Right lobe of liver (tissue), 6 donors: ENCODE results near the gene TMEM53. TPM values are rescaled to one million over a fixed set of nuclear protein-coding genes. Genes with fewer than 3 reads are reported as not detected.

Source experiments
- ATAC-seq, 4 donors: fragments of 200-7000 bp; cut with Tn5 transposase; one replicate each; pipeline ENCODE4 v1.9.1; 2020; ENCODE audit warnings: mild to moderate bottlenecking in 4 of 4, moderate library complexity in 4 of 4
- DNase-seq, 3 donors: peaks; one replicate each; pipeline ENCODE4 v3.0.0-alpha.2; 2020
- H3K27ac ChIP-seq, 3 donors: fragments of 200-600 bp; one replicate each; pipeline ENCODE4 v1.8.0; 2022
- H3K27me3 ChIP-seq, 2 donors: fragments of 200-600 bp; one replicate each; pipeline ENCODE4 v1.8.0; 2022
- H3K36me3 ChIP-seq, 4 donors: fragments of 200-600 bp; sonication (generic) in 1 of 4; one replicate each; pipeline versions ENCODE4 v1.5.1 to v1.8.0; 2017 to 2022; ENCODE audit warnings: control low read depth in 1 of 4
- H3K4me1 ChIP-seq, 4 donors: fragments of 200-600 bp; sonication (generic) in 1 of 4; one replicate each; pipeline versions ENCODE4 v1.5.1 to v1.8.0; 2017 to 2022; ENCODE audit warnings: control low read depth in 1 of 4
- H3K4me3 ChIP-seq, 3 donors: fragments of 200-600 bp; one replicate each; pipeline ENCODE4 v1.8.0; 2022
- H3K9me3 ChIP-seq, 4 donors: fragments of 200-600 bp; sonication (generic) in 1 of 4; one replicate each; pipeline versions ENCODE4 v1.5.1 to v1.8.0; 2017 to 2022; ENCODE audit warnings: control low read depth in 1 of 4
- POLR2A ChIP-seq: fragments of 450-650 bp; IDR thresholded peaks from one replicate; pipeline ENCODE4 v1.6.1; 2017; ENCODE audit warnings: antibody characterized with exemption, mild to moderate bottlenecking
- WGBS: methylation state at CpG from one replicate; pipeline ENCODE4 v1.1.6; 2018; ENCODE audit warnings: low coverage, low lambda C conversion rate; ENCODE audit not compliant: insufficient coverage; ENCODE audit errors: missing lambda C conversion rate; 5-methylcytosine and 5-hydroxymethylcytosine counted together
- intact Hi-C, 2 donors: fragments of 100-400 bp; cut with DNase I; formaldehyde crosslinking; loops; one replicate each; pipeline versions ENCODE4 v1.11.2 to v1.14.1; 2022
- total RNA-seq, 6 experiments: library from RNA; depleted of rRNA in 2 of 6; stranded (reverse); fragments of >200 nt in 2 of 6; fragmentation: NEBNext Ultra II Directional in 3 of 6; extraction: Animal tissue kit (Norgen Biotek cat#: 25700) in 3 of 6; gene quantifications; one replicate each; pipeline versions ENCODE4 v1.1.0 to v1.2.4, GENCODE V29; 2016 to 2023
- TF ChIP-seq, protein P1 (sequence below), 4 donors: fragments of 200-600 bp in 3 of 4; fragments of 450-650 bp in 1 of 4; IDR thresholded peaks; one replicate each; pipeline versions ENCODE4 v1.5.1 to v1.8.0; 2016 to 2022; ENCODE audit warnings: antibody characterized with exemption in 4 of 4, mild to moderate bottlenecking in 2 of 4
- donor health status: DM: no; HTN: yes; CAD: no.
- donor health status: DM: no; HTN: no; CAD: no.
- donor health status: DM: no; HTN: no; CAD: no.
- donor health status: DM: no; HTN: yes; CAD: no.
- donor health status: DM: no; HTN: yes; CAD: no.

Gene TMEM53
- total RNA-seq, 6 experiments from 2014 or later: 15.8 to 31.0 (median 24.5) TPM

DNA sequence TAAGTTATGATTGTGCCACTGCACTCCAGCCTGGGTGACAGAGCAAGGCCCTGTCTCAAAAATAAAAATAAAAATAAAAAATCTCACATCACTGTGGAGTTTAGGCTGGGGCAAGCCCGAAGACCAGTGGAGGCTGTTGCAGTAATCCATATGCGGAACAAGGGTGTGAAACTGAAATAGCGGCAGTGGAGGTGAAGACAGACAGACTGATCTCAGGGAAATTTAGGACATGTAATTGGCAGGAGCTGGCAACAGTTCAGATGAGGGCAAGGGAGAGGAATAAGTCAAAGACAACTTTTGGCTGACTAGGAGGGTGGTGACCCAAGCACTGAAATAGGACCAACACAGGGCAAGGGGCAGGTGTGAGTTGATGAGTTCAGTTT lies 8.6 kb upstream of the TMEM53 start:
- H3K27ac ChIP-seq: peak overlapping the region; percentile 69 to 97 (median 94)
- no peaks in the 10 kb centered on the region for H3K27me3 ChIP-seq
- DNase-seq (no peak), ATAC-seq (peak in 3 of 4 donors; percentile 11 to 23 (median 15))
- 83% methylated on average over 3 of the region's 3 CpGs for WGBS
- no peaks in the 10 kb centered on the region for H3K36me3 ChIP-seq
- peaks cover 0 to 54% (median 20%) of the 10 kb centered on the region in 4 donors for H3K4me1 ChIP-seq
- intact Hi-C loops: no loop called here
- TF ChIP-seq POLR2A: no peak
- TF ChIP-seq, protein P1, sequence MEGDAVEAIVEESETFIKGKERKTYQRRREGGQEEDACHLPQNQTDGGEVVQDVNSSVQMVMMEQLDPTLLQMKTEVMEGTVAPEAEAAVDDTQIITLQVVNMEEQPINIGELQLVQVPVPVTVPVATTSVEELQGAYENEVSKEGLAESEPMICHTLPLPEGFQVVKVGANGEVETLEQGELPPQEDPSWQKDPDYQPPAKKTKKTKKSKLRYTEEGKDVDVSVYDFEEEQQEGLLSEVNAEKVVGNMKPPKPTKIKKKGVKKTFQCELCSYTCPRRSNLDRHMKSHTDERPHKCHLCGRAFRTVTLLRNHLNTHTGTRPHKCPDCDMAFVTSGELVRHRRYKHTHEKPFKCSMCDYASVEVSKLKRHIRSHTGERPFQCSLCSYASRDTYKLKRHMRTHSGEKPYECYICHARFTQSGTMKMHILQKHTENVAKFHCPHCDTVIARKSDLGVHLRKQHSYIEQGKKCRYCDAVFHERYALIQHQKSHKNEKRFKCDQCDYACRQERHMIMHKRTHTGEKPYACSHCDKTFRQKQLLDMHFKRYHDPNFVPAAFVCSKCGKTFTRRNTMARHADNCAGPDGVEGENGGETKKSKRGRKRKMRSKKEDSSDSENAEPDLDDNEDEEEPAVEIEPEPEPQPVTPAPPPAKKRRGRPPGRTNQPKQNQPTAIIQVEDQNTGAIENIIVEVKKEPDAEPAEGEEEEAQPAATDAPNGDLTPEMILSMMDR (IDR thresholded peaks at IDR 0.05): no peak
- H3K4me3 ChIP-seq: no peak overlapping the region
- no peaks in the 10 kb centered on the region for H3K9me3 ChIP-seq

DNA sequence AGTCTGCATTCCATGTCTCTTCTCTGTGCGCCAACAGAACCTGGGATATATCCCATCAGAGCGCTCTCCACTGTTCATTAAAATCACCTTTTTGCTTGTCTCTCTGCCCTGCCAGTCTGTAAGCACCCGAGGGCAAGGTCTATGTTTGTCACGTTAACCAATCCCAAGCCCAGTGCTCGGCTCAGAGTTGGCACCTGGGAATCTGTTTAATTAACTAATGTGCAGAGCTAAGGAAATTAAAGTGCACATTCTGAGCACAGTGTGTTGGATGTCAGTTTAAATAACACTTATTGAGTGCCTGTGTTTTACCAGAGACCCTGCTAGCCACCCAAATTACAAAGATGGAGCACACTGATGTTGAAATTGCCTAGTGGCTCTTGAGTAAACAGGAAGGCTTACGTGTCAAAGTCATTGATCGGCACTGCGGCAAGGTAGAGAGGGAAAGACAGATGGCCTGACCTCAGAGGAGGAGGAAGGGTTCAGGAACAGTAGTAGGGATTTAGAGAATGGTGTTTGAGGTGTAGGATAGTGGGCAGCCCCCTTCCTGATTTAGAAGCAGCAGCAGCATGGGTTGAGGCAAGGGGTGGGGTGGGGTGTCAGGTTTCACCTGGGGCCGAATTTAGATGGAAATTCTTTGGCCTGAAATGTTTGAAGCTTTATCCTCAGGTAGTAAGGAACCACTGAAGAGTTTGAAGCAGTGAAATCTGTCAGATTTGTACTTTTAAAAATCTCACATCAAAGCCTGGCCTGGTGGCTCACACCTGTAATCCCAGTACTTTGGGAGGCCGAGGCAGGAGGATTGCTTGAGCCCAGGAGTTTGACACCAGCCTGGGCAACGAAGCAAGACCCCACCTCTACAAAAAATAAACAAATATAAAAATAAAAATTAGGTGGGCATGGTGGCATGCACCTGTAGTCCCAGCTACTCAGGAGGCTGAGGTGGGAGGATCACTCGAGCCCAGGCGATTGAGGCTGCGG lies 7.9 kb upstream of the TMEM53 start:
- peak overlapping the region in 2 of 3 donors; percentile 20 to 28 for H3K4me3 ChIP-seq
- ATAC-seq (peak; percentile 71 to 85 (median 78)), DNase-seq (peak; percentile 52 to 82 (median 74))
- H3K36me3 ChIP-seq: no peaks in the 10 kb centered on the region
- H3K27me3 ChIP-seq: no peaks in the 10 kb centered on the region
- intact Hi-C loops: no loop called here
- H3K9me3 ChIP-seq: no peaks in the 10 kb centered on the region
- peaks cover 0 to 61% (median 24%) of the 10 kb centered on the region in 4 donors for H3K4me1 ChIP-seq
- peak overlapping the region; percentile 74 to 97 (median 94) for H3K27ac ChIP-seq
- 48% methylated on average over 13 of the region's 14 CpGs for WGBS
- TF ChIP-seq, protein P1 (IDR thresholded peaks at IDR 0.05): no peak
- TF ChIP-seq POLR2A: peak; percentile 81

DNA sequence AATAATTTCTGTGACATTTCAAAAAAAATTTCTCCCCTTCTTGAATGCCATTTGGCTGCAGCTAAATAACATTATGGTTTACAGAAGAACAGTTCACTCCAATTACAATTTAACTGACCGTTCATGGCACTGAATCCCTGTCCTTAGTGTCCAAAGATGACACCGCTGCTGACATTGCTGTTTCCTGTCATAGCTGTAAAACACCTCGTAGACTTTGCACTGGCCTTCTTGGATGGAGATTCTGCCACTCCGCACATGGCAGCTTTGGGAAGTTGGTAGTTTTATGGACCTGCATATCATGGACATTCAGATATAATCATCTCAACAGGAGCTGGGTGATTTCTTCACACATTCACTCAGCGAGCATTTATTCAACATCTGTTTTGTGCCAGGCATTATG lies 5.2 kb upstream of the TMEM53 start:
- WGBS: 28% methylated on average over 5 of the region's 5 CpGs
- Histone ChIP-seq H3K27ac (peak overlapping the region; percentile 60 to 97 (median 94)), H3K36me3 (no peaks in the 10 kb centered on the region), H3K27me3 (no peaks in the 10 kb centered on the region), H3K4me1 (peaks cover 0 to 84% (median 37%) of the 10 kb centered on the region in 4 donors), H3K4me3 (peak overlapping the region in 1 of 3 donors; percentile 1), H3K9me3 (no peaks in the 10 kb centered on the region)
- DNase-seq (peak in 2 of 3 donors; percentile 50 to 83), ATAC-seq (peak in 3 of 4 donors; percentile 6 to 38 (median 12))
- intact Hi-C loops: no loop called here
- TF ChIP-seq, protein P1 (IDR thresholded peaks at IDR 0.05): no peak
- peak; percentile 35 for TF ChIP-seq POLR2A

DNA sequence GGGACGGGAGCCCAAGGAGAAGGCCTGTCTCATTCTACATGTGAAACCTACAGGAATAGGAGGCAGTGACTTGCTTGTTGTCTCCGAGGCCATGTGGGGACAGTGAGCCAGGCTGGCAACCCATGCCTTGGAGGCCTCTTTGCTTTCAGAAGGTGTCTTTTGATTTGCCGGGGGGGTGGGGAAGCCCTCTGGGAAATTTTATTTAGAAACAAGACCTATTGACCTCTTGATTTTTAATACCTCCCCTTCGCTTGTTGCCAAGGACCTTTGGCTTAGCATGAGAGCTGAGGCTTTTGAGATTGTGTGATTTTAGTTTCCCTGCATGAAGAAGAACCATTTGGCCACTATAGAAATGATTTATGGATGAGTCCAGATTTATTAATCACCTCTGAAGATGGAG lies 4.3 kb upstream of the TMEM53 start:
- H3K4me3 ChIP-seq: no peak overlapping the region
- H3K4me1 ChIP-seq: peaks cover 0 to 79% (median 37%) of the 10 kb centered on the region in 4 donors
- WGBS: 22% methylated on average over 4 of the region's 4 CpGs
- ATAC-seq (peak in 1 of 4 donors; percentile 1), DNase-seq (peak in 2 of 3 donors; percentile 58 to 79)
- H3K36me3 ChIP-seq: no peaks in the 10 kb centered on the region
- peak; percentile 24 for TF ChIP-seq POLR2A
- TF ChIP-seq, protein P1 (IDR thresholded peaks at IDR 0.05): no peak
- H3K27ac ChIP-seq: peak overlapping the region; percentile 74 to 97 (median 94)
- H3K27me3 ChIP-seq: no peaks in the 10 kb centered on the region
- H3K9me3 ChIP-seq: no peaks in the 10 kb centered on the region
- intact Hi-C loops: no loop called here
